NCI-H345 treated with DMSO at 0.1 percent for 48 hours (cell line): Measurements from ENCODE around the gene MMP15.

ENCODE experiments used
- DNase-seq: peaks from one replicate; lab custom pipeline; 2025; ENCODE audit not compliant: unreplicated experiment; lab: John Stamatoyannopoulos, UW

MMP15 gene

DNA sequence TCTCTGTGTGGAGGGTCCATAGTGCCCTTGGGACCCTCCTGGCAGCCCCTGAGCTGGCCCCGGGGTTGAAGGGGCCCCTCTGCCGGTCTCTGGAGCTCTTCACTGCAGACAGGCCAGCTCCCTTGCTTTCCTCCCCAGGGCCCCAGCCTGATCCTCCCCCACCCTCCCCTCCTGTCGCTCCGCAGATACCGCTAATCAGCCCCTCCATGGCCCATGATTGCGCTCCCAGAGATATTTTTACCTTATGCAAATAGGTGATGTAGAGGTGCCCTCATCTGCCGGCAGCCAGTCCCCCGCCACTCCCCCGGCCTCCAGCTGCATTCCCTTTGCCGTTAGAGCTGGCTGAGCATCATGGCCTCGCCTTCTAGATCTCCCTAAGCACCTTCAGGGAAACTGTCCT, 9.2 kb downstream of the MMP15 start:
- no peak for DNase-seq

DNA sequence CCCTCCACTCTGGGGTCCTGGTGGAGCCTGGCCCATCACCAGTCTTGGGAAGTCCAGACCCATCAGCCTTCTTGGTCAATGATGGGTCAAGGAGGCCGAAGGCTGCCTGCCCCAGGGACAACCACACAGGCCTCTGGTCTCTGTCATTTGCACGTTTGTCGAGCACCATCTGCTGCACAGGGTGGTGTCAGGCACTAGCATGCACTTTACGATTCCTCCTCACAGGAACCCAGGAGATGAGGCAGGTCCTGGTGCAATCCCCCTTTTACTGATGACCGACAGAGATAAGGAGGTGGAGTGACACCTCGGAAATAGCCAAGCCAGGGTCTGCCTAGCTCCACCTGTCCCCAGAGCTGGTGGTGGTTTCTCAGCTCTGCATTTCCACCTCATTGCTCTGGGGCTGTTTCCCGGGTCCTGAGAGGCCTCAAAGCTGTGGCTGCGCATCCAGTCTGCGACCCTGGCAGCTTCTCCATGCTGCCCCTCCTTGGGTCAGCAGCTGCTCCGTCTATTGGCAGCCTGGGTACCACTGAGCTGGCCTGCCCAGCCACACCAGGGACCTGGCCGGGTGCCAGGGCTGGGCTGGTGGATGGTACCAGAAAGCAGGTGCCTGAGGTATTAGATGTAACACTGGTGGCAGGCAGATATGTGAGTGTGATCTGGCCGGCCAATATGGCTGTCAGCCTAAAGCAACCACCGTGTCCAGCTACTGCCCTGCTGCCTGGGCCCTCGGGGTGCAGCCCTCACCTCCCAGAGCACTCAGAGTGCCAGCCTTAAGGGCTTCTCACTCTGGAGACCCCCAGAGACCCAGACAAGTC, 10.0 kb downstream of the MMP15 start:
- no peak for DNase-seq

DNA sequence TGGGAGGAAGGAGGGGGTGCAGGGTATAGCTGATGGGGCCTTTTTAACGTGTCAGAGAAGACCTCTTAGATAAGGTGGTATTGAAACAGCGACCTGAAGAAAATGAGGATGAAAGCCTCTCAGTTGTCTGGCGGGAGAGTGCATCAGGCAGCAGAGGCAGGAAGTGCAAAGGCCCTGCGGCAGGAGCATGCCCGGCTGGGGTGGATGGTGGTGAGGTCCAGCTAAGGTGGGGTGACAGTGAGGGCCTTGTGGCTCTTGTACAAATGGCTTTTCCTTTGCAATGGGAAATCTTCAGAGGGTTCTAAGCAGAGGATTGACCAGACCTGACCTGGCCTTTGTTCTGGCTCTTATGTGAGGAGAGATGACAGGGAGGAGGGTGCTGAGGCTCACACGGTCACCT, 11.4 kb downstream of the MMP15 start:
- DNase-seq, result no peak

DNA sequence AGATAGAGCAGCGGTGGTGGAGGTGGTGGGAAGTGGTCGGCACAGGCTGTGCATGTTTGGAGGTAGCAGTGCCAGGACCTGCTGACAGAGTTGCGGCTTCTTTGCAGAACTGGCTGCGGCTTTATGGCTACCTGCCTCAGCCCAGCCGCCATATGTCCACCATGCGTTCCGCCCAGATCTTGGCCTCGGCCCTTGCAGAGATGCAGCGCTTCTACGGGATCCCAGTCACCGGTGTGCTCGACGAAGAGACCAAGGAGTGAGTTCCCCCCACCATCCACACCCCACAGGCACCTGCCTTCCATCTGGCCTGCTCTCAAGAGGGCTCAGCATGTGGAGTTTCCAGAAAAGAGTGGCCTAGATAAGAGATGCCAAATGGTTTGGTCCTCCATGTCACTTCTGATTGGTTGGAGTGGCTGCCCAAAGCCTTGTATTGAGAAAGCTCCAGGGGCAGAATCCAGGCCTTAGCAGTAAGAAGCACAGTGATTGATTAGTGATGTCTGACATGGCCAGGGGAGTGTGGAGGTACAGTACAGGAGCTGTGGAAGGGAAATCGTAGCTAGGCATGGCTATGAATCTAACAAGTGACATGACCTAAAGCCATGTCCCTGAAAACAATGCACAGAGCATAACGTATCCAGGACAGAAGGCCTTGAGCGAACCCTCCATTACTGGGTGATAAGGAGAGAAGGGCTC, 12.0 kb downstream of the MMP15 start:
- DNase-seq, result no peak

DNA sequence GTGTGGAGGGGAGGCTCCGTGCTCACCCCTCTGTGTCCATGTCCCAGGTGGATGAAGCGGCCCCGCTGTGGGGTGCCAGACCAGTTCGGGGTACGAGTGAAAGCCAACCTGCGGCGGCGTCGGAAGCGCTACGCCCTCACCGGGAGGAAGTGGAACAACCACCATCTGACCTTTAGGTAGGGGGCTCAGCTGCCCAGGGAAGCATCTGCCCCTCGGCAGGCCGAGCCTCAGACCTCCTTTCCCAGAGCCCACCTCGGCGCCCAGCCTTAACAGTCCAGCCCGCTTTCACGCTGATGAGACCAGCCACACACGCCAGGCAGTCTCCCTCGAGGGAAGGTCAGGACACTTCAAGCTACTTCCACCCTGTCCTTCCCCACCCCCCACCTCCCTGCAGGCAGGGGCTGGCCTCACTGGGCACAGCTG, 12.7 kb downstream of the MMP15 start:
- no peak for DNase-seq

DNA sequence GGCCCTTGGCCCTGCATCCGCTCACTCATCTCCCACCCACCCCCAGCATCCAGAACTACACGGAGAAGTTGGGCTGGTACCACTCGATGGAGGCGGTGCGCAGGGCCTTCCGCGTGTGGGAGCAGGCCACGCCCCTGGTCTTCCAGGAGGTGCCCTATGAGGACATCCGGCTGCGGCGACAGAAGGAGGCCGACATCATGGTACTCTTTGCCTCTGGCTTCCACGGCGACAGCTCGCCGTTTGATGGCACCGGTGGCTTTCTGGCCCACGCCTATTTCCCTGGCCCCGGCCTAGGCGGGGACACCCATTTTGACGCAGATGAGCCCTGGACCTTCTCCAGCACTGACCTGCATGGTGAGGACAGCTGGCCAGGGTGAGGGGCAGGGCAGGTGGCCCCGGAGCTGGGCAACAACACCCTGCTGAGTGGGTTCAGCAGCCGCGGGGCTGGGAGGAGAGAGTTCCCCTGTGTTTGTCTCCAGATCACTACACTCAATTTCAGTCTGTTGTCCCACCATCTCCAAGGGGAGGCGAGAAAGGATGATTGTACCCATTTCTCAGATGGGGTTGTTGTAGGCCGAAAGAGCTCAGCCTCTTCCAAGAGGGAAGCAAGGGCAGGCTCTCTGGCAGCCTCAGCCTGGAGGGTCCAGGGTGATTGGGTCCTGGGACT, 14.4 kb downstream of the MMP15 start:
- no peak for DNase-seq

DNA sequence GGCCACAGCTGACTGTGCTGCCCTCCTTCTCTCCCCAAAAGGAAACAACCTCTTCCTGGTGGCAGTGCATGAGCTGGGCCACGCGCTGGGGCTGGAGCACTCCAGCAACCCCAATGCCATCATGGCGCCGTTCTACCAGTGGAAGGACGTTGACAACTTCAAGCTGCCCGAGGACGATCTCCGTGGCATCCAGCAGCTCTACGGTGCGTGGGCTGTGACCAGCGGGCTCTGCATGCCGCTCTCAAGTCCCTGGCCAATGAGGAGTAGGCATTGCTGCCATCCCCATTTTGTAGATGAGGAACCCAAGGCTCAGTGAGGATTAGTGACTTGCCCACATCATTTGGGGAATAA, 14.9 kb downstream of the MMP15 start:
- DNase-seq, result no peak

DNA sequence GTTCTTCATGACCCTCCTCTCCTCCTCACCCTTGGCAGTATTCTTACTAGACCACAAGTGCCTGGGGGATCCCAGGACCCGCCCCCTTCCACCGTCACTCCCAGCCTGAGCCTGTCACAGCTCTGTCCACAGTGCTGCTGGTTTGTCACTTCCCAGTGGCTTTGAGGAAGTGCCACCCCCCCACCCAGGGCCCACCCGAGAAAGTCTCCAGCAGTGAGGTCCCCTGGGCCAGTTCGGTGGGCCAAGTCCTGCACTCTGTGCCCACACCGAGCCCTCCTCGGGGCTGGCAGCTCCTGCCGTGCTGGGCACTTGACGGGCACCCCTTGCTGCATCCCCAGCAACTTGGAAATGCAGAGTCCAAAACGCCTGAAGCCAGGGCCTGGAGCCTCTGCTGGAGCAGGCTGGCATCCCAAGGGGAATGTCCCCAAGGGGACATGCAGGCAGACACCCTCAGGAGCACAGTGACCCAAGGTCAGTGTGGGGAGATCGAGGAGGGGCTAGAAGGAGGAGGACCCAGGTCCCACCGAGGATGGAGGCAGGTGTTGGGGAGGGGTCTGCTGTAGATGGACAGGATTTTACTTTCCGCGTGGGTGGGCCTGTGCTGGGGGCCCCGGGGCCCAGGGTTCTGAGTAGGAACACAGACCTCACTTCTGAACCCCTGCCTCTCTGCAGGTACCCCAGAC, 15.5 kb downstream of the MMP15 start:
- DNase-seq, result no peak

DNA sequence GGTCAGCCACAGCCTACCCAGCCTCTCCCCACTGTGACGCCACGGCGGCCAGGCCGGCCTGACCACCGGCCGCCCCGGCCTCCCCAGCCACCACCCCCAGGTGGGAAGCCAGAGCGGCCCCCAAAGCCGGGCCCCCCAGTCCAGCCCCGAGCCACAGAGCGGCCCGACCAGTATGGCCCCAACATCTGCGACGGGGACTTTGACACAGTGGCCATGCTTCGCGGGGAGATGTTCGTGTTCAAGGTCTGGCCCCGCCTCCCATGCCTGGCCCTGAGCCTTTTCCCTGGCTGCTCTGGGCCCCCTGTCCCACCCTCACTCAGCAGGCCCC, 16.0 kb downstream of the MMP15 start:
- DNase-seq, result no peak

DNA sequence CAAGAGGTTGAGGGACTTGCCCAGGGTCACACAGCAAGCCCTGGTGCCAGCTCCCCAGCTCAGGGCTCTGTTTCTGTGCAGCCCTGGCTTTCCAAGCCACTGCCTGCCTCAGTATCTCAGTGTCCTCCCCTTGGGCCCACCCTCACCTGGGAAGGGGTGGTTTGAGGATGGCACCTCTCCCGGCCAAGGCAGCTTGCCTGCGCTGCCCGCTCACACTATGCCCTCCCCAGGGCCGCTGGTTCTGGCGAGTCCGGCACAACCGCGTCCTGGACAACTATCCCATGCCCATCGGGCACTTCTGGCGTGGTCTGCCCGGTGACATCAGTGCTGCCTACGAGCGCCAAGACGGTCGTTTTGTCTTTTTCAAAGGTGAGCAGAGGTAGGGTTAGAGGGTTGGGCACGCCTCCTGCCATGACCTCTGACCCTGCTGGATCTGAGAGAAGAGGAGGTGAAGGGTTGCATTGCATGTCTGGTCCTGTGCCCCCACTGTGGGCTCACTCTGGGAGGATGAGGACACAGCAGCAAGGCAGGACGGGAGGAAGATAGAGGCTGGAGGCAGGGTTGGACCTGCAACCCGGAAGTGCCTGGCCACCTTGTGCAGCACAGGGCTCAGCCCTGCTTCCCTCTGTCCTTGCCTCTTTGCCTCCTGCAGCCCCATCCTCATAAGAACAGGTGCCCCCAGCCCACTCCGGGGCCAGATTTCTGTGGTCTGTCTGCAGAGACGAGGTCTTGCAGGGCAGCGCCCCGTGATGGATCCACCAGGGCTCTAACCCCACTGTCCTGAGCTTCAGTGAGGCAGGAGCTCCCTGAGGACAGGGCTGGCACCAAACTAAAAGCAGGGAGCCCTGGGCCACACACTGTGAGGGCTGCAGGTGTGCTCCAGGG, 16.7 kb downstream of the MMP15 start:
- no peak for DNase-seq

DNA sequence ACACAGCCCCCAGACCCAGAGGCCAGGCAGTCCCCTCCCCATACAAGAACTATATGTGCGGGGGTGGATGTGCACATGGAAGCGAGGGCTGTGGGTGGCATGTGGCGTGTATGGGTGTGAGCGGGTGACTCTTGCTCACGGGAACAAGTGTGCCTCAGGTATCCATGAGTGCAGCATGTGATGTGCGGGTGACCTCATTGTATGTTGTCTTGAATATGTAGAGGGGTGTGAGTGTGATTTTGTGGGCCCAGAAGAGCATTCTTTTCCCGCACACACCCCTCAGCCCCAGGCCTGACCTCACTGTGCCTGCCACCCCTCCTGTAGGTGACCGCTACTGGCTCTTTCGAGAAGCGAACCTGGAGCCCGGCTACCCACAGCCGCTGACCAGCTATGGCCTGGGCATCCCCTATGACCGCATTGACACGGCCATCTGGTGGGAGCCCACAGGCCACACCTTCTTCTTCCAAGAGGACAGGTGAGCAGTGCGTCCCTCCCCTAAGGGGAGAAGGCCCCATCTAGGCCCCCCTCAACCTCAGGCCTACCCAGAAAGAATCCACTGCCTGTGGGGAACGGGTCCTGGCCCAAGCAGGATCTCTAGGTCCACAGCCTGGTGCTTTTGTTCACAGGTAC, 17.4 kb downstream of the MMP15 start:
- DNase-seq, result no peak

DNA sequence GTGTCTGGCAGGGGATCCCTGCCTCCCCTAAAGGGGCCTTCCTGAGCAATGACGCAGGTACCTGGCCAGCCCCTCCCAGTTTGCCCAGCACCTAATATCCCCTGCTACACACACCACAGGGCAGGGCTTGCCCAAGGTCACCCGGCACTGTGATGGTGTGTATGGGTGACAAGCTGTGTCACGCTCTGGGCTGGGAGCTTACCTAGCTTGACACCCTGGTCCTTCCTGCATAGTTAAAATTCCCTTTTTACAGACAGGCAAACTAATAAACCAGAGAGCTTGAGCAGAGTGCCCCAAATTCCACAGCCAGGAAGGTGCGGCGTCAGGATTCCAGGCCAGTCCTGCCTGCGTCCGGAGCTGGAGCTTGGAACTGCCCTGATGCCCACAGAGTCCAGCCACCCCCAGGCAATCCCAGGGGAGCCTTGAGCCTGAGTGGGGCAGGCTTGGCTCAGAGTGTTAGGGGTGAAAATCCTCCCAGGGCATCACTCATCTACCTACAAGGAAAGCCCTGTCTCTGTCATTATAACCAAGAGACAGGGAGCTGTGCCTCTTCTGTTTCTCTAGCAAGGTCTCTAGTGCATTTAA, 18.1 kb downstream of the MMP15 start:
- DNase-seq, result no peak

DNA sequence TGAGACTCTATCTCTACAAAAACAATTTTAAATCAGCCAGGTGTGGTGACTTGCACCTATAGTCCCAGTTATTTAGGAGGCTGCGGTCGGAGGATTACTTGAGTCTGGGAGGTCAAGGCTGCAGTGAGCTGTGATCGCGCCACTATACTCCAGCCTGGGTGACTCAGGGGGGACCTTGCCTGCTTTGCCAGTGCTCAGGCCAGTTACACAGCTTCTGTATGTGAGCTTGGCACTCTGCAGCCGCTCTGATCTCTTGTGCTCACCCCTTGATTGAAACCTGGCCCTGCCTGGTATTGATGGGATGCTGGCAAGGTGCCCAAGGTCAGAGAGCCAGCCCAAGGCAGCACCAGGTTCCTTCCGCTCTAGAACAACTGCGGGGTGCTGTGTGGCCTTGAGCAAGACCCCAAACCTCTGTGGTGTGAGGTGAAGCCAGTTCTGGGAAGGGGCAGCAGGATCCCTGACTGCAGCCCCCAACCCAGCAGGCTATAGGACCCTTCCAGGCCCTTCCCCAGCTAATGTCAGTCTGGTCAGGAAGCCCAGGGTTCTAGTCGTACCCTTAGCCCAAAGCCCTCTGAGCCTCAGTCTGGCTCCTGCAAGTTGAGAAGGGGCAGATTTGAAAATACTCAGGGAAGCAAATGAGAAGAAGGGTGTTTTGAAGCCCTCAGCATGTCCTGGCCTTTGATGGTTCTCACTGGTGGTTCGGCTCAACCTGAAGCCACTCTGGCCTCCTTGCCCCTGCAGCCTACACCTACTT, 18.9 kb downstream of the MMP15 start:
- DNase-seq, result no peak

DNA sequence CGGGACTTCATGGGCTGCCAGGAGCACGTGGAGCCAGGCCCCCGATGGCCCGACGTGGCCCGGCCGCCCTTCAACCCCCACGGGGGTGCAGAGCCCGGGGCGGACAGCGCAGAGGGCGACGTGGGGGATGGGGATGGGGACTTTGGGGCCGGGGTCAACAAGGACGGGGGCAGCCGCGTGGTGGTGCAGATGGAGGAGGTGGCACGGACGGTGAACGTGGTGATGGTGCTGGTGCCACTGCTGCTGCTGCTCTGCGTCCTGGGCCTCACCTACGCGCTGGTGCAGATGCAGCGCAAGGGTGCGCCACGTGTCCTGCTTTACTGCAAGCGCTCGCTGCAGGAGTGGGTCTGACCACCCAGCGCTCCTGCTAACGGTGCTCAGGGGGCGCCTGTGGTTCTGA, 19.5 kb downstream of the MMP15 start:
- no peak for DNase-seq

DNA sequence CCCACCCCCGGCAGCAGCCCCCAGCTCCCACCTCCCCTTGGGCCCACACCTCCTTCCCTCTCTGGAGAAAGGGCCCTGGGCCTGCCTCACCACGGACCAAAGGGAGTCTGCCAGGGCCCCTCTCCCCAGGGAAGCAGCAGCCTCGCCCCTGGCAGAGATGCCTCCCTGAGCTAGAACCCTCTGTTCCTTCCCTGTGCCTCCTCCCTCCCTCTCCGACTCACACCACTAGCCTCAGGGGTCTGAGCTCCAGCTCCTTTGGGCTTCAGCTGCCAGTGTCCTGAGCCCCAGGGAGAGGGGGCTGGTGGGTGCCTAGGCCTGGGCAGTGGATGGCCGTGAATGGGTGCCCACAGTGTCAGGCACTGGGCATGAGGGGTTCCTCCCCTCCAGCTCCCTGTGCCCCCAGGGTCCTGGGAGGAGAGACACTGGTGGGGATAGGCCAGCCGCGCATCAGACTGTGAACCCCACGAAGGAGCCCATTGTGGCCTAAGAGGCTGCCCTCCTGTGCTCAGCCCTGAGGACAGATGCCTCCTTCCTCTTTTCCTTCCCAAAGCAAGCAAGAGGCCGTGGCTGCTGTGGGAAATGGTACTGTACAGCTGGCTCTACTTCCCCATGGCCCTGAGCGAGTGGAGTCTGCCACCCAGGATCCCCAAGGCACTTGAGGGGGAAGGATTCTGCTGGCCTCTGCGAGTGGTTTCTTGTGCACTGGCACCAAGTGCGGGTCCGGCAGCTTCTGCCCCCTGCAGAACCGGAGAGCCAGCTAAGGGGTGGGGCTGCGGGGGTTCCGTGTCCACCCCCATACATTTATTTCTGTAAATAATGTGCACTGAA, 20.7 kb downstream of the MMP15 start:
- DNase-seq, result no peak

DNA sequence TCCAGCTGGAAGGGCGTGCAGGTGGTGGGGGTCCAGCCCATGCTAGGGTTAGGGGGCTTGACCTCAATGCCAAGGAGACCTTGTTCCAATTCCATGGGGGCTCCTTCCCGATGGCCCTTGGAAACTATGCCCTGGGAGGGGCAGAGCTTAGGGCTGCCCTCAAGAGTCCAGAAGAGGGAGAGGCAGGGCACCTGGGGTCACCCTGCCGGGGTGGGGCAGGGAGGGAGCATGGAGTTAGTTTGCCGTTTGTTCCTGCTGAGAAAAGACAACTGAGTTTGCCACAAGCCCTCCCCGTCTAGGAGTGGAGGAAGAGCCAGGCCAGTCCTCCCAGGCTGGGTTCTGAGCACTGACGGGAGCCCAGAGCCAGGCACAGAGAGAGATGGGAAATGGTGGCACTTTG, 21.4 kb downstream of the MMP15 start:
- no peak for DNase-seq

DNA sequence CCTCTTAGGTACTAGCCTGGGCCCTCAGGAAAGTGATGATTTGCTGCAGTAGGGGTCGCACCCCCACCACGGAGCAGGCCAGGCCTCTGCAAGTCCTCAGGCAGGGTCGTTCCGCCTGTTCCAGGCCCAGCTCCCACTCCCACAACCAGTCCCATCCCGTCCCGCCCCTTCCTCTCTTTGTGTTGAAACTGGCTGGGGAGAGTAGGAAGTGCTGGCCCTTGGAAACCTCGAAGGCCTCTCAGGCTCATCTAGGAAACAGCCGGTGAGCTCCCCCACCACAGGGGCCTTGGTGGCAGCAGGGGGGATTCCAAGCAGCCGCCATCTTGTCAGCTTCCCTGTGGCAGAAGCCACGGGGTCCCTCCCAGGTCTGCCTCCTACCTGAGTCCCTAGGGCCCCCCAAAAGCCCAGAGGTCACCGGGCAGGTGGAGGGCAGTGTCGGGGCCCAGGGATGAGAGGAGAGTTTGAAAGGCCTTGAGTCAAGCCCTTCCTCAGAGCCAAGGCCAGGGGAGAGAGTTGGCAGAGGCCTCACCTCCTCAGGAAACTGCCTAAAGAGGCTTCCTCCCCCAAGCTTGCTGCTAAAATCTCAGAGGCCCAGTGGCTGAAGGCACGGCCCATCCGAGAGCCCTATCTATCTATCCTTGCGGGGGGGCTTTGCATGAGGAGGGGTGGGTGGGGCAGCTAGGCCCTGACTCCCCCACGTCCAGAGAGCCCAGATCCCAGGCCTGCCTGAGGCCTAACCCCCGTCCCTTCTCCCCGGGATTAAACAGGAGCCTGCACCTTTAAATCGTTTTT, 22.2 kb downstream of the MMP15 start:
- DNase-seq, result no peak
